NT2/D1 (cell line): Measurements from ENCODE around the gene TEC.
"Not testable (repeated sequence)": the region's sequence is repeated elsewhere in the genome, so short reads cannot be mapped to it uniquely, and the experiment has no call there.

Experiments used
- DNase-seq: peaks from one replicate; pipeline ENCODE4 v3.0.0-alpha.2; 2011; ENCODE audit warnings: low read depth, low spot score
- H3K27me3 ChIP-seq: 2 replicates; pipeline ENCODE4 v1.6.0; 2011; ENCODE audit warnings: mild to moderate bottlenecking; ENCODE audit not compliant: insufficient read length, insufficient read depth
- H3K36me3 ChIP-seq: 2 replicates; pipeline ENCODE4 v1.6.1; 2011; ENCODE audit warnings: mild to moderate bottlenecking, low read length, mixed read lengths; ENCODE audit not compliant: insufficient read depth, insufficient read length
- H3K4me1 ChIP-seq: 2 replicates; pipeline ENCODE4 v1.5.1; 2011; ENCODE audit not compliant: insufficient read depth, insufficient read length
- H3K4me3 ChIP-seq: 2 replicates; pipeline ENCODE4 v1.5.1; 2011; ENCODE audit warnings: low read depth; ENCODE audit not compliant: insufficient read length
- H3K9ac ChIP-seq: 2 replicates; pipeline ENCODE4 v1.6.0; 2011; ENCODE audit warnings: low read depth; ENCODE audit not compliant: insufficient read length
- H3K9me3 ChIP-seq: 2 replicates; pipeline ENCODE4 v1.5.1; 2011; ENCODE audit warnings: mild to moderate bottlenecking, low read length; ENCODE audit not compliant: insufficient read depth
- SUZ12 ChIP-seq: IDR thresholded peaks from 2 replicates; pipeline ENCODE4 v1.6.1; 2011; ENCODE audit not compliant: insufficient read length, insufficient read depth; ENCODE audit errors: extremely low read depth
- YY1 ChIP-seq: IDR thresholded peaks from 2 replicates; pipeline ENCODE4 v1.6.1; 2011; ENCODE audit not compliant: insufficient read length, insufficient read depth
- ZNF274 ChIP-seq: IDR thresholded peaks from 2 replicates; pipeline ENCODE4 v1.6.1; 2011; ENCODE audit warnings: mild to moderate bottlenecking, low read depth, low read length

TEC gene

GRCh38 chr4:48299560-48299959, 29.9 kb upstream of the TEC start:
- Histone ChIP-seq H3K4me3 (no peak overlapping the region), H3K36me3 (no peaks in the 10 kb centered on the region), H3K9me3 (no peaks in the 10 kb centered on the region), H3K9ac (no peak overlapping the region), H3K27me3 (no peaks in the 10 kb centered on the region), H3K4me1 (no peaks in the 10 kb centered on the region)
- no peak for TF ChIP-seq YY1
- TF ChIP-seq ZNF274, result no peak
- no peak for TF ChIP-seq SUZ12
- DNase-seq, result no peak

DNA sequence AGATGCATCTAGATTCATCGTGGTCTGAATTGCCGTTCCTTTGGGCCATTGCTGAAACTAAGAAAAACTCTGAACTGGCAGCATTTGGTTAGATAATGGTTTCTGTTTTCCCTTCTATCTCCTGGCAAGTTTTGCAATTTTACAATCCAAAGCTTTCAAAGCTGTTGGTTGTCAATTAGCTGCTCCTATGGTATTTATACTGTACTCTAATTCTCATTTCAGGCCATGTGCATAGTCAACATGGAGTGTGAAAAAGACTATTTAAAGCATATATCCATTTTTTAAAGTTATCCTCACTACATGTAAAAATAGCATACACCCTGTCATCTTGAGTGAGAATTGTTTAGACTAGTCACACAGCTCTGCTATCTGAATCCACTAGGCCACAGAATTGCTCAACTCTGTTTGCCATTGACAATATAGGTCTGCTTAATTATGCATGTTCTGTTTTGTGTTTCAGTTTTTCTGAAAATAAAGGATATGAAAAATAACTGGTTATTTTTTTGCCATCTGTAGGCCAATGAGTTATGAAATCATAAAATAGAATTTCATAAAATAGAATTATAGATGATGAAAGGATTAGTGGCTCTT, 27.7 kb upstream of the TEC start:
- TF ChIP-seq ZNF274 (no peak), YY1 (no peak), SUZ12 (no peak)
- H3K9me3 ChIP-seq, result no peaks in the 10 kb centered on the region
- H3K27me3 ChIP-seq, result no peaks in the 10 kb centered on the region
- no peak overlapping the region for H3K9ac ChIP-seq
- no peak for DNase-seq
- H3K36me3 ChIP-seq, result no peaks in the 10 kb centered on the region
- H3K4me1 ChIP-seq, result no peaks in the 10 kb centered on the region
- H3K4me3 ChIP-seq, result no peak overlapping the region

GRCh38 chr4:48296365-48296764, 26.7 kb upstream of the TEC start:
- H3K4me3 ChIP-seq, result no peak overlapping the region
- no peak for TF ChIP-seq SUZ12
- H3K9ac ChIP-seq, result no peak overlapping the region
- H3K4me1 ChIP-seq, result no peaks in the 10 kb centered on the region
- DNase-seq, result no peak
- no peaks in the 10 kb centered on the region for H3K36me3 ChIP-seq
- no peaks in the 10 kb centered on the region for H3K9me3 ChIP-seq
- H3K27me3 ChIP-seq, result no peaks in the 10 kb centered on the region

- Histone ChIP-seq H3K9me3 (no peaks in the 10 kb centered on the region), H3K27me3 (no peaks in the 10 kb centered on the region), H3K4me3 (no peak overlapping the region), H3K9ac (no peak overlapping the region), H3K4me1 (no peaks in the 10 kb centered on the region), H3K36me3 (no peaks in the 10 kb centered on the region)
- TF ChIP-seq ZNF274 (no peak), SUZ12 (no peak), YY1 (no peak)
- no peak for DNase-seq
Measured at GRCh38 chr4:48295116-48295515, 25.5 kb upstream of the TEC start.

DNA sequence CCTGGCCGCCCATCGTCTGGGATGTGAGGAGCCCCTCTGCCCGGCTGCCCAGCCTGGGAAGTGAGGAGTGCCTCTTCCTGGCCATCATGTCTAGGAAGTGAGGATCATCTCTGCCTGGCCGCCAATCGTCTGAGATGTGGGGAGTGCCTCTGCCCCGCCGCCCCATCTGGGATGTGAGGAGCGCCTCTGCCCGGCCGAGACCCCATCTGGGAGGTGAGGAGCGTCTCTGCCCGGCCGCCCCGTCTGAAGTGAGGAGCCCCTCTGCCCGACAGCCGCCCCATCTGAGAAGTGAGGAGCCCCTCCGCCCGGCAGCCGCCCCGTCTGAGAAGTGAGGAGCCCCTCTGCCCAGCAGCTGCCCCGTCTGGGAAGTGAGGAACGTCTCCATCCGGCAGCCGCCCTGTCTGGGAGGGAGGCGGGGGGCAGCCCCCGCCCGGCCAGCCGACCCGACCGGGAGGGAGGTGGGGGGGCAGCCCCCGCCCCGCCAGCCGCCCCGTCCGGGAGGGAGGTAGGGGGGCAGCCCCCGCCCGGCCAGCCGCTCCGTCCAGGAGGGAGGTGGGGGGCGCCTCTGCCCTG, 22.7 kb upstream of the TEC start:
- H3K9ac ChIP-seq, H3K36me3 ChIP-seq, H3K27me3 ChIP-seq, H3K9me3 ChIP-seq, DNase-seq, H3K4me3 ChIP-seq, H3K4me1 ChIP-seq: not testable (repeated sequence)

DNA sequence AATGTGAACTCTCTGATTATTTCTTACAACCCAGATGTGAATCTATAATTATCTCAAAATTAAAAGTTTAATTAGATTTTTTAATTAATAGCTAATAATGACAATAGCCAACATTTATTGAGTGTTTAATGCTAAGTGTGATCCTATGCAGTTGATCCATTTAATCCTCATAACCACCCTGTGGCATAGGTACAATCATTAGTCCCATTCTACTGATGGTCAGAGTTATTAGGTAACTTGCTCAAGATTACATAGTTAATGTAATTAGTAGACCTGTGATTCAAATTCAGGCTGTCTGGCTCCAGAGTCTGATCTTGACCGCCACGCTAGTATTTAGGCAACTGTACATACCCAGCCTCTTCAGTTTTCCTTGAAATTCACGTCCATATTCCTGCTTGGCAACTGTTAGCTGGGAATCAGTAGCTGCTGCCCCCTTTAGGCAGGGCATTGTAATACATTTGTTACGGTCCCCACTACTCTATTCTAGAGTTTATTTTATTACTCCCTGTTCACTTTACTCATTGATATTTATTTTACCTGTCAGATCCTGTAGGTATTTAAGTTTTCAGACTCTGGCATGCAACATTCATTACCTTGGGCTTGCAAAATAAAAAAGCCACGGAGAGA, 20.6 kb upstream of the TEC start:
- TF ChIP-seq SUZ12 (no peak), YY1 (no peak), ZNF274 (no peak)
- Histone ChIP-seq H3K36me3 (no peaks in the 10 kb centered on the region), H3K27me3 (no peaks in the 10 kb centered on the region), H3K9ac (no peak overlapping the region), H3K4me3 (no peak overlapping the region), H3K9me3 (no peaks in the 10 kb centered on the region), H3K4me1 (no peaks in the 10 kb centered on the region)
- DNase-seq, result no peak

GRCh38 chr4:48286060-48286459, 16.4 kb upstream of the TEC start:
- H3K9me3 ChIP-seq, H3K4me1 ChIP-seq, H3K9ac ChIP-seq, DNase-seq, H3K4me3 ChIP-seq, H3K36me3 ChIP-seq, H3K27me3 ChIP-seq: not testable (repeated sequence)

GRCh38 chr4:48285640-48286039, 16.0 kb upstream of the TEC start:
- DNase-seq, H3K9ac ChIP-seq, H3K27me3 ChIP-seq, H3K9me3 ChIP-seq, H3K4me1 ChIP-seq, H3K4me3 ChIP-seq, H3K36me3 ChIP-seq: not testable (repeated sequence)
